ENCODE measurements around the gene DNAJC17. TPM values are rescaled to one million over a fixed set of nuclear protein-coding genes. Genes with fewer than 3 reads are reported as not detected.

Gene DNAJC17
- total RNA-seq, 3 donors from 2014 or later = 18.4 to 55.8 (median 24.3) TPM

DNA sequence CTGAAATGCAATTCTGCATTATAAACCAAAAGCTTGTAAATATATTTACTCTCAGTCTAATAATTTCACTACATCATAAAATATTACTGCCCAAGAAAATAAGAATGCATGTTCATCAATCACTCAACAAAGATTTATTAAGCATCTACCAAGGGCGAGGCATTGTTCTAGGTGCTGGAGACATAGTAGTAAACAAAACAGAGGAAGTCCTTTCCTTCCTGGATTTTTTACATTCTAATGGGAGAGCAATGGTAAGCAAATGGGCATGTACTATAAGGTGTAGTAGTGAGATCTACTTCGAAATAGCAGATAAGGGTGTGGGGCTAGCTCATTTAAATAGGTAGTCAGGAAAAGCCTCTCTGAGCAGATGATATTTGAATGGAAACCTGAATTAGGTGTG is 11.2 kb downstream of the DNAJC17 start:
- intact Hi-C loops (cut with DNase I; ENCODE audit: low total_unique reads) = no loop called here
- no peaks in the 10 kb centered on the region for H3K27me3 ChIP-seq
- H3K4me3 ChIP-seq = no peak overlapping the region
- H3K9me3 ChIP-seq = no peaks in the 10 kb centered on the region
- TF ChIP-seq POLR2A (IDR thresholded peaks at IDR 0.05) = no peak
- no peak for TF ChIP-seq POLR2AphosphoS5 (IDR thresholded peaks at IDR 0.05)
- TF ChIP-seq, protein P1, sequence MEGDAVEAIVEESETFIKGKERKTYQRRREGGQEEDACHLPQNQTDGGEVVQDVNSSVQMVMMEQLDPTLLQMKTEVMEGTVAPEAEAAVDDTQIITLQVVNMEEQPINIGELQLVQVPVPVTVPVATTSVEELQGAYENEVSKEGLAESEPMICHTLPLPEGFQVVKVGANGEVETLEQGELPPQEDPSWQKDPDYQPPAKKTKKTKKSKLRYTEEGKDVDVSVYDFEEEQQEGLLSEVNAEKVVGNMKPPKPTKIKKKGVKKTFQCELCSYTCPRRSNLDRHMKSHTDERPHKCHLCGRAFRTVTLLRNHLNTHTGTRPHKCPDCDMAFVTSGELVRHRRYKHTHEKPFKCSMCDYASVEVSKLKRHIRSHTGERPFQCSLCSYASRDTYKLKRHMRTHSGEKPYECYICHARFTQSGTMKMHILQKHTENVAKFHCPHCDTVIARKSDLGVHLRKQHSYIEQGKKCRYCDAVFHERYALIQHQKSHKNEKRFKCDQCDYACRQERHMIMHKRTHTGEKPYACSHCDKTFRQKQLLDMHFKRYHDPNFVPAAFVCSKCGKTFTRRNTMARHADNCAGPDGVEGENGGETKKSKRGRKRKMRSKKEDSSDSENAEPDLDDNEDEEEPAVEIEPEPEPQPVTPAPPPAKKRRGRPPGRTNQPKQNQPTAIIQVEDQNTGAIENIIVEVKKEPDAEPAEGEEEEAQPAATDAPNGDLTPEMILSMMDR (IDR thresholded peaks at IDR 0.05) = no peak
- DNase-seq (ENCODE audit: low spot score in 2 of 2) = no peak
- H3K27ac ChIP-seq = peak overlapping the region; percentile 1 to 28
- H3K4me1 ChIP-seq = peaks cover 0 to 4% of the 10 kb centered on the region in 2 donors
- no peaks in the 10 kb centered on the region for H3K36me3 ChIP-seq

DNA sequence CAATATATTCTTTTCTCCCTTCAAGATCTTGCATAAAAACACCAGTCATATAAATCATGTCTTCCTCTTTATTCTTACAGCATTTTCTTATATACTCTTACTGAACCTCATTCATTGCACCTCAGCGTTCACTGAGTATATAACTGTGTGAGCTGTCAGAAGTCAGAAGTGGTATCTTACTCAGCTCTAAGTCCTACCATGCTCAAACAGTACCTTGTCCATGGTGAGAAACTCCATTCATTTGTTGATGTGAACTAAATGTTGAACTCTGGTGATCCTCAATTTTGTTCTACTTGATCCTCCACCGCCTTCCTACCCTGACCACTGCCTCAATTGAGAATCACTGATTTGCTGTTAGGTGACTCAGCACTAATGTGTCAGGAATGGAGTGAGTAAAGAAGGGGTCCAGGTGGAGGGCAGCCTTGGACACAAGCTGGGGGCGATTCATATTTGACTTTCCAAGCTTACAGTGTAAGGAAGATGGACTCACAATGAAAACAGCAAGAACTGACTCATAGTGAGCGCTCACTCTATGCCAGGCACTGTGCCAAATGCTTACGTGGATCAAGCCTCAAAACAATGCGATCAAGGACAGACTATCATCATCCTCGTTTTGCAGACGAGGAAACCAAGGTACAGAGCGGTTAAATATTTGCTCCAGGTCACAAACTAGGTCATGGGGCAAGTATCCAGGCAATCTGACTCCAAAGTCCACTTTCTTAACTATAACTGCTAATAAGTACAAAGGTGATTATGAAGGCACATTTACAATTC is 13.9 kb downstream of the DNAJC17 start:
- H3K36me3 ChIP-seq = no peaks in the 10 kb centered on the region
- H3K4me1 ChIP-seq = peaks cover 0 to 4% of the 10 kb centered on the region in 2 donors
- H3K4me3 ChIP-seq = no peak overlapping the region
- intact Hi-C loops (cut with DNase I; ENCODE audit: low total_unique reads) = no loop called here
- peak overlapping the region; percentile 9 to 52 for H3K27ac ChIP-seq
- no peaks in the 10 kb centered on the region for H3K27me3 ChIP-seq
- no peak for TF ChIP-seq POLR2AphosphoS5 (IDR thresholded peaks at IDR 0.05)
- TF ChIP-seq, protein P1 (IDR thresholded peaks at IDR 0.05) = no peak
- no peak for DNase-seq (ENCODE audit: low spot score in 2 of 2)
- no peaks in the 10 kb centered on the region for H3K9me3 ChIP-seq

DNA sequence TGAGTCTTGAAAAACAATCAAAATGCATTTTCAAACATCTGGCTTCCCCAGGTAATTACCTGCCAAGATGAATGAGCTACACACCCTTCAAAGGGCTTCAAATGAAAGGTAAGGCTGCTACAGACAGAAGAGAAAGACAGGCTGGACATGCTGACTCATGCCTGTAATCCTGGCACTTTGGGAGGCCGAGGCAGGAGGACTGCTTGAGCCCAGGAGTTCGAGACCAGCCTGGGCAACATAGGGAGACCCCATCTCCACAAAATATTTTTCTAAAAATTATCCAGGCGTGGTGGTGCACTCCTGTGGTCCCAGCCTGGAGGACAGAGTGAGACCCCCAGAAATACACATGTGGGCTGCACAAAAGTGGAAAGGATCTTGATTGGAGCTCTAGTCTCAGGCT is 14.9 kb downstream of the DNAJC17 start:
- Histone ChIP-seq H3K36me3 (no peaks in the 10 kb centered on the region), H3K27me3 (no peaks in the 10 kb centered on the region), H3K9me3 (no peaks in the 10 kb centered on the region), H3K4me3 (no peak overlapping the region), H3K4me1 (peaks cover 0 to 11% of the 10 kb centered on the region in 2 donors), H3K27ac (no peak overlapping the region)
- TF ChIP-seq POLR2AphosphoS5 (IDR thresholded peaks at IDR 0.05) (no peak), POLR2A (IDR thresholded peaks at IDR 0.05) (no peak)
- TF ChIP-seq, protein P1 (IDR thresholded peaks at IDR 0.05) = no peak
- no peak for DNase-seq (ENCODE audit: low spot score in 2 of 2)
- intact Hi-C loops (cut with DNase I; ENCODE audit: low total_unique reads) = no loop called here

DNA sequence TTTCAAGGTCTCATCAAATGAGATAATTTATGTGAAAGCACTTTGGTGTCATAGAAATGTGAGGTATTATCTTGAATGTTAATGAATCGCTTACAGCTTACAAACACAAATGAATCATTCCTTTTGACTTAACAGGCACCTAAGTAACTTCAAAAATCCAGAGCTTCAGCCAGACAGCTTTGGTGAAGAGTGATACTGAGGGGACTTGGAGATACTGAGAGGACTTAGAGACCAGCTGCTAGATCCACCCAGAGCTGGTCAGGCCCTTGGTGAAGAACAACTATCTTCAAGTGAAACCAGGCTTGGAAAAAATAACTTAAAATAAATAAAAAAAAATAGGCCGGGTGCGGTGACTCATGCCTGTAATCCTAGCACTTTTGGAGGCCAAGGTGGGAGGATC is 16.6 kb downstream of the DNAJC17 start:
- Histone ChIP-seq H3K9me3 (no peaks in the 10 kb centered on the region), H3K27ac (peak overlapping the region in 1 of 2 donors; percentile 89), H3K4me3 (no peak overlapping the region), H3K4me1 (peaks cover under 1 to 19% of the 10 kb centered on the region in 2 donors), H3K27me3 (no peaks in the 10 kb centered on the region), H3K36me3 (no peaks in the 10 kb centered on the region)
- intact Hi-C loops (cut with DNase I; ENCODE audit: low total_unique reads) = no loop called here
- TF ChIP-seq POLR2A (IDR thresholded peaks at IDR 0.05) = no peak
- no peak for TF ChIP-seq POLR2AphosphoS5 (IDR thresholded peaks at IDR 0.05)
- TF ChIP-seq, protein P1 (IDR thresholded peaks at IDR 0.05) = no peak
- no peak for DNase-seq (ENCODE audit: low spot score in 2 of 2)

DNA sequence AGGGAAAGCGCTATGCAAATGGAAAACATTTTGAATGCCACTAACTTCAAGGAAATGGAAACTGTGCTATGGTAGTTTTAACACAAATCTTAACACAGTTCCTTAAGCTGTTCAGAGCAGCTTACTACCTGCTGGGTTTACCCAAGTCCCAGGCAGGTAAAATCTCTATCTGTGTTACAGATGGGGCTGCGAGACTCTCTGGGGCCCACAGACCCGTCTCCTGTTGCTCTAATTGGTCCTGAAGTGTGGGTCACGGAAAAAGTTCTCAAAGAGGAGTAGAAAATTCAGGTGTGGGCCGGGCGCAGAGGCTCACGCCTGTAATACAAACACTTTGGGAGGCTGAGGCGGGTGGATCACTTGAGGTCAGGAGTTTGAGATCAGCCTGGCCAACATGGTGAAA is 17.3 kb downstream of the DNAJC17 start:
- Histone ChIP-seq H3K4me3 (no peak overlapping the region), H3K9me3 (no peaks in the 10 kb centered on the region), H3K36me3 (no peaks in the 10 kb centered on the region), H3K4me1 (peaks cover 4 to 26% of the 10 kb centered on the region in 2 donors), H3K27ac (peak overlapping the region; percentile 22 to 89), H3K27me3 (no peaks in the 10 kb centered on the region)
- DNase-seq (ENCODE audit: low spot score in 2 of 2) = no peak
- no peak for TF ChIP-seq POLR2AphosphoS5 (IDR thresholded peaks at IDR 0.05)
- TF ChIP-seq, protein P1 (IDR thresholded peaks at IDR 0.05) = no peak
- no peak for TF ChIP-seq POLR2A (IDR thresholded peaks at IDR 0.05)
- intact Hi-C loops (cut with DNase I; ENCODE audit: low total_unique reads) = no loop called here
